Smooth muscle cell (in vitro differentiated cells): ENCODE results near the gene PPCS. TPM values are rescaled to one million over a fixed set of nuclear protein-coding genes. Genes with fewer than 3 reads are reported as not detected.
A peak's percentile ranks its signal among the peaks of the same experiment; 100 is the strongest.

Experiments used
- DNase-seq: peaks from one replicate; lab custom pipeline; 2025; ENCODE audit not compliant: unreplicated experiment; lab: John Stamatoyannopoulos, UW
- H2AFZ ChIP-seq: fragments of 200-600 bp; sonication (generic); 2 replicates; pipeline ENCODE4 v1.6.0; 2016; ENCODE audit warnings: antibody characterized with exemption, low read depth, mild to moderate bottlenecking
- H3F3A ChIP-seq: fragments of 200-600 bp; sonication (generic); 2 replicates; pipeline ENCODE4 v1.6.0; 2017; ENCODE audit warnings: antibody characterized with exemption, low read depth
- H3K27ac ChIP-seq: fragments of 200-600 bp; sonication (generic); 2 replicates; pipeline ENCODE4 v1.5.1; 2016; ENCODE audit warnings: low read depth, mild to moderate bottlenecking
- H3K27me3 ChIP-seq: fragments of 200-600 bp; sonication (generic); 2 replicates; pipeline ENCODE4 v1.6.1; 2016; ENCODE audit warnings: low read depth, mild to moderate bottlenecking
- H3K36me3 ChIP-seq: fragments of 200-600 bp; sonication (generic); 2 replicates; pipeline ENCODE4 v1.5.1; 2016; ENCODE audit warnings: low read depth
- H3K4me1 ChIP-seq: fragments of 200-600 bp; sonication (generic); 2 replicates; pipeline ENCODE4 v1.5.1; 2016; ENCODE audit warnings: low read depth
- H3K4me2 ChIP-seq: fragments of 200-600 bp; sonication (generic); 2 replicates; pipeline ENCODE4 v1.6.0; 2016; ENCODE audit warnings: mild to moderate bottlenecking
- H3K4me3 ChIP-seq: fragments of 200-600 bp; sonication (generic); 2 replicates; pipeline ENCODE4 v1.5.1; 2016; ENCODE audit warnings: mild to moderate bottlenecking
- H3K79me2 ChIP-seq: fragments of 200-600 bp; sonication (generic); 2 replicates; pipeline ENCODE4 v1.6.0; 2016; ENCODE audit warnings: low read depth, mild to moderate bottlenecking
- H3K9ac ChIP-seq: fragments of 200-600 bp; sonication (generic); 2 replicates; pipeline ENCODE4 v1.6.0; 2016; ENCODE audit warnings: low read depth
- H3K9me3 ChIP-seq: fragments of 200-600 bp; sonication (generic); replicated peaks from 2 replicates; pipeline ENCODE4 v1.5.1; 2016; ENCODE audit warnings: low read depth
- H4K20me1 ChIP-seq: fragments of 200-600 bp; sonication (generic); 2 replicates; pipeline ENCODE4 v1.6.0; 2016; ENCODE audit warnings: low read depth
- CTCF ChIP-seq: fragments of 200-600 bp; sonication (generic); IDR thresholded peaks from 2 replicates; pipeline ENCODE4 v1.5.1; 2017; ENCODE audit warnings: borderline replicate concordance, mild to moderate bottlenecking, antibody characterized with exemption; ENCODE audit not compliant: insufficient read depth, poor library complexity, severe bottlenecking
- WGBS: methylation state at CpG from one replicate; pipeline ENCODE4 v1.1.7; 2016; ENCODE audit warnings: low lambda C conversion rate; 5-methylcytosine and 5-hydroxymethylcytosine counted together
- polyA plus RNA-seq: library from polyadenylated mRNA; unstranded; fragments of >200 nt; fragmentation: Nextera tagmentation; extraction: Ambion mirVana; gene quantifications from 2 replicates; pipeline ENCODE4 v1.2.1, GENCODE V29; 2016
- total RNA-seq: library from RNA; depleted of rRNA; stranded (reverse); fragments of >200 nt; gene quantifications from 2 replicates; pipeline ENCODE4 v1.2.3, GENCODE V29; 2014

The PPCS gene
- total and polyA plus RNA-seq, 2 experiments from 2014 or later = 42.6 to 73.3 TPM

GRCh38 chr1:42418516-42418915 lies 37.8 kb upstream of the PPCS start:
- H3K27ac ChIP-seq = no peak overlapping the region
- no peaks in the 10 kb centered on the region for H3K79me2 ChIP-seq
- H3K27me3 ChIP-seq = no peaks in the 10 kb centered on the region
- no peaks in the 10 kb centered on the region for H3K36me3 ChIP-seq
- no peak for DNase-seq
- H2AFZ ChIP-seq = no peak overlapping the region
- WGBS = 83% methylated on average over 1 of the region's 1 CpG
- no peaks in the 10 kb centered on the region for H3F3A ChIP-seq
- no peaks in the 10 kb centered on the region for H3K9me3 ChIP-seq
- no peak overlapping the region for H3K4me3 ChIP-seq
- H3K4me1 ChIP-seq = peaks cover 12% of the 10 kb centered on the region
- no peak overlapping the region for H3K4me2 ChIP-seq
- H4K20me1 ChIP-seq = no peaks in the 10 kb centered on the region
- TF ChIP-seq CTCF = no peak
- H3K9ac ChIP-seq = no peak overlapping the region

DNA sequence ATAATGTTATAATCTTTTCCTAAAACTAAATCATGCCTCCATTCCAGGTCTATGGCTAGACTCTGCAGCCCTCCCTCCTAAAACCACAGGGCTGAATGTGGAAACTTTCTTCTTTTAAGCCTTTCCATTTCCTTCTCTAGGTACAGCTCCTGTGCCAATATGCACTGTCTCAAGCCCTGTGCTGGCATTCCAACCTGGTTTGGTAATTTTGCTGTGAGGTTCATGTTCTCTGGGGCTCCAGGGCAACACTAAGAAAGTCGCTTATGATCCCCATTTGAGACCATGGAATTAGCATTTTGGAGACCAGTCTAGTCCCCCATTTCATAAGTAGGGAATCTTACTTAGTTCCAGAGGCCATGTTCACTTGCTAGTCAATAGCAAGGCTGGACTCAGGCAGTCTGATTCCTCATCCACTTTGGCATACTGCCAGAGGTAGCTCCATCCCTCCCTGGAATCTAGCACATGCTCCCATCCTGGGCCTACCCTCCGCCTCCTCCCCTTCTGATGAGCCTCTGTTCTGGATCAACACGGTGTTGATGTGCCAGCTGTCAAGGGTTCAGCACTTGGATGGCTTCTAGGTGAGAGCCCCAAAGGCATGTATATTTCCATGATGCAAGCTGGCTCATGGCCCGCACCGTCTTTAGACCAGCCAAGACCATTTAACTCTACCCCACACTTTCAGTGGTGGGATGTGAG lies 37.1 kb upstream of the PPCS start:
- Histone ChIP-seq H3K27ac (no peak overlapping the region), H3F3A (no peaks in the 10 kb centered on the region), H2AFZ (no peak overlapping the region), H3K4me2 (no peak overlapping the region), H3K79me2 (no peaks in the 10 kb centered on the region), H3K9ac (no peak overlapping the region), H3K4me1 (peaks cover 12% of the 10 kb centered on the region), H3K36me3 (no peaks in the 10 kb centered on the region), H3K4me3 (no peak overlapping the region), H3K27me3 (no peaks in the 10 kb centered on the region), H3K9me3 (no peaks in the 10 kb centered on the region), H4K20me1 (no peaks in the 10 kb centered on the region)
- DNase-seq = no peak
- 85% methylated on average over 5 of the region's 5 CpGs for WGBS
- TF ChIP-seq CTCF = no peak

GRCh38 chr1:42420121-42420520 lies 36.2 kb upstream of the PPCS start:
- peaks cover 12% of the 10 kb centered on the region for H3K4me1 ChIP-seq
- H3K27ac ChIP-seq = peak overlapping the region; percentile 21
- H3K4me2 ChIP-seq = peak overlapping the region; percentile 81
- WGBS = 76% methylated on average over 7 of the region's 7 CpGs
- H3F3A ChIP-seq = no peaks in the 10 kb centered on the region
- no peak for TF ChIP-seq CTCF
- no peak overlapping the region for H3K4me3 ChIP-seq
- H3K27me3 ChIP-seq = no peaks in the 10 kb centered on the region
- H3K79me2 ChIP-seq = no peaks in the 10 kb centered on the region
- H2AFZ ChIP-seq = no peak overlapping the region
- no peaks in the 10 kb centered on the region for H4K20me1 ChIP-seq
- H3K9me3 ChIP-seq = no peaks in the 10 kb centered on the region
- H3K36me3 ChIP-seq = no peaks in the 10 kb centered on the region
- no peak overlapping the region for H3K9ac ChIP-seq
- no peak for DNase-seq
